Measurements from ENCODE around the gene NQO2. TPM values are rescaled to one million over a fixed set of nuclear protein-coding genes. Genes with fewer than 3 reads are reported as not detected.
A peak's percentile ranks its signal among the peaks of the same experiment; 100 is the strongest.

NQO2 gene
- total and polyA plus RNA-seq, 10 of the 15 experiments (the other 5 are each of a cell fraction or from before 2014, with no cell fraction given) = 0.55 to 2.6 (median 0.80) TPM

GRCh38 chr6:3026791-3027626, 27.3 kb downstream of the NQO2 start (continued):
- TF ChIP-seq ZBTB11 (CRISPR knock-in tag; IDR thresholded peaks at IDR 0.05) (no peak), PAX5 (IDR thresholded peaks at IDR 0.05; ENCODE audit: borderline replicate concordance, low read depth, low read length) (peak; percentile 66; the same call in 1 of the 2 replicates), KAT2A (conservative IDR thresholded peaks at IDR 0.05; ENCODE audit: control insufficient read depth, low read depth, low read length) (no peak), DPF2 (IDR thresholded peaks at IDR 0.05) (peak; percentile 92), PML (IDR thresholded peaks at IDR 0.05; ENCODE audit: low read length) (no peak), CREM (IDR thresholded peaks at IDR 0.05; ENCODE audit: low read depth) (peak; percentile 83), ATF2 (IDR thresholded peaks at IDR 0.05; ENCODE audit: low read length) (peak; percentile 76), MTA2 (IDR thresholded peaks at IDR 0.05; ENCODE audit: low read depth) (peak; percentile 61; the same call in 1 of the 2 replicates), MYC (IDR thresholded peaks at IDR 0.05; ENCODE audit: insufficient read depth, insufficient read length, insufficient replicate concordance, low read length, severe bottlenecking) (no peak), RAD21 (IDR thresholded peaks at IDR 0.05; ENCODE audit: insufficient read depth, low read depth, low read length) (no peak), BMI1 (IDR thresholded peaks at IDR 0.05; ENCODE audit: borderline replicate concordance) (no peak)
